ENCODE data around the gene GRAMD4.
"Not testable (repeated sequence)": the region's sequence is repeated elsewhere in the genome, so short reads cannot be mapped to it uniquely, and the experiment has no call there.

GRAMD4 gene

DNA sequence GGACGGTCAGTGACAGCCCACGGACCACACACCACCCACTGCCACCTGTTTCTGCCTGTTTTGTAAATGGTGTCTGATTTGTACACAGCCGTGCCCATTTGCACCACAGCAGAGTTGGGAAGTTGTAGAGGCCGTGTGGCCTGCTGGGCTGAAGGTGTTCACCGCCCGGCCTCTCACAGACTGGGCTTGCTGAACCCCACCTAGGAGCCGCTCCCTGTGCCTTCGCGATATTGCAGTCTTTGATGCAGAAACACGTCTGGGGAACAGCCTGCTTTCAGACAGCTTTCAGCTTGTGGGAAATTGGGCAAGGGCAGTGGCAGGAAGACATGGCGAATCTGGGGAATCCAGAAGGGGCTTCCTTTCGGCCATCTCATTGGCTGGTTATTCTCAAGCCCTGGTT is 9.8 kb upstream of the GRAMD4 start:
- no peak for TF ChIP-seq JUND (IDR thresholded peaks at IDR 0.05; ENCODE audit: low read depth)
- in situ Hi-C loops (cut with HindIII; ENCODE audit: low pct_unique_long_range_greater_than_20kb, low sequenced_read_pairs): no loop called here

DNA sequence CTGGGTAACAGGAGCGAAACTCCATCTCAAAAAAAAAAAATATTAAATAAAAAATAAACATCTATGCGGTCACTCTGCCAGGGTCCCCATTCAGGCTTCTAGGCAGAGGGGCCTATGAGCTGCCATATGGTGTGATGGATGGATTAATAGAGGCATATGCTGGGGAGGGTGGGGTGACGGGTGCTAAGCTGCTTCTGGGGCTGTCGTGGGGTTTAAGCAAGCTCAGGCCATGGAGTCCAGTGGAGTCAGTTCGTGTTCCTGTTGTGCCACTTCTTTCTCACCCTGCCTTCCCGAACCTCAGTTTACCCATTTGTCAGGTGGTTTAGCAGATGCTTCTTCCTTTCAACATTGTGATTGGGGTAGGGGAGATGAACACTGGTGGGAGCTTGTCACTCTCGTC is 9.0 kb upstream of the GRAMD4 start:
- TF ChIP-seq JUND (IDR thresholded peaks at IDR 0.05; ENCODE audit: low read depth): no peak
- in situ Hi-C loops (cut with HindIII; ENCODE audit: low pct_unique_long_range_greater_than_20kb, low sequenced_read_pairs): no loop called here
- DNase-seq (ENCODE audit: low read depth in 1 of 2, low spot score in 1 of 2): no peak

More for the DNA sequence above, 9.8 kb upstream of the GRAMD4 start:
- no peak for DNase-seq (ENCODE audit: low read depth in 1 of 2, low spot score in 1 of 2)

DNA sequence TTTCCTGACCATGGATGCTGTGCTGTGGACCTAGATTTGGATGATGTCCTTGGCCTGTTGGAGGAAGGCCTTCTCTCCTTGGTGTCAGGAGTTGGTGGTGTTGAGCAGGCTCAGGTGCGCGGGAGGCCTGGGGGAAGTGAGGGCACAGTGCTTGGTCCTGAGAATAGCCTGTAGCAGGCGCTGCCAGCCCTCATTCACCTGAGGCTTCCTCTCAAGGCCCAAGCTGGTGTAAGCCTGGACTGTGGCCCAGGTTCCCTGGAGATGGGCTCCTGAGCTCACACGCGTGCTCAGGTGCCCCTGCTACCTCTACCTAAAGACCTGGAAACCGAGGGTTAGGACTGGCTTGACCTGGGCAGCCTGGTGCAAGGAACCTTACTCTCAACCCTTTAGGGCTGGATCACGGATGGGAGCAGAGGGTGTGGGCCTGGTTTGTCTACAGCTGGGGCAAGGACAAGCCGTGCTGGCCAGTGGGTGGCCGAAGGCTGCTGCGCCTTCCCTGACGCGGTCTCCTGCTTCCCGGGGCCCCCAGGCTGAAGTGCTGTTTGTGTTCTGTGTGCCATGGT is 7.8 kb upstream of the GRAMD4 start:
- TF ChIP-seq JUND (IDR thresholded peaks at IDR 0.05; ENCODE audit: low read depth): no peak
- in situ Hi-C loops (cut with HindIII; ENCODE audit: low pct_unique_long_range_greater_than_20kb, low sequenced_read_pairs): no loop called here
- no peak for DNase-seq (ENCODE audit: low read depth in 1 of 2, low spot score in 1 of 2)

- in situ Hi-C loops (cut with HindIII; ENCODE audit: low pct_unique_long_range_greater_than_20kb, low sequenced_read_pairs): no loop called here
- no peak for DNase-seq (ENCODE audit: low read depth in 1 of 2, low spot score in 1 of 2)
- no peak for TF ChIP-seq JUND (IDR thresholded peaks at IDR 0.05; ENCODE audit: low read depth)
Measured at GRCh38 chr22:46612904-46613605, 7.1 kb upstream of the GRAMD4 start.

DNA sequence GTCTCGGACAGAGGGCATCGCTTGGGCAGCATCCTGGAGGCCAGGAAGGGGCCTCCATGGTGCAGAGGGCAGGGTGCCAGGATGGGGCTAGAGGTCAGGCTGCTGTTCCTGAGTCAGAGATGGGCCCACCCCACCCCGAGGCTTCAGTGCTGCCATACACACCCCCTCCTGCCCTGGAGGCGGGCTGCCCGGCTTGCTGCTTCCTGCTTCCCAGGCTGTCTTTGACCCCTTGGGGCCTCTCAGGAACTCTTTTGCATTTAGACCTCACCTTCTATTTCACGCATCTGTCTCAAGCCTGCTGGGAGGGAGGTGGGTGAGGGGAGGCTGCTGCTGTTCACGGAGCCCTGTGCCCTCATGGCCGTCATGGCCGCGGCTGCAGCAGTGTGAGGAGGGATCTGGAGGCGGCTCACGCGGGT is 6.6 kb upstream of the GRAMD4 start:
- in situ Hi-C loops (cut with HindIII; ENCODE audit: low pct_unique_long_range_greater_than_20kb, low sequenced_read_pairs): no loop called here
- no peak for TF ChIP-seq JUND (IDR thresholded peaks at IDR 0.05; ENCODE audit: low read depth)
- DNase-seq (ENCODE audit: low read depth in 1 of 2, low spot score in 1 of 2): no peak

GRCh38 chr22:46614025-46614931 is 5.9 kb upstream of the GRAMD4 start:
- TF ChIP-seq JUND (IDR thresholded peaks at IDR 0.05; ENCODE audit: low read depth): no peak
- in situ Hi-C loops (cut with HindIII; ENCODE audit: low pct_unique_long_range_greater_than_20kb, low sequenced_read_pairs): no loop called here

GRCh38 chr22:46617207-46617985 is 2.8 kb upstream of the GRAMD4 start:
- in situ Hi-C loops (cut with HindIII; ENCODE audit: low pct_unique_long_range_greater_than_20kb, low sequenced_read_pairs): no loop called here
- TF ChIP-seq JUND (IDR thresholded peaks at IDR 0.05; ENCODE audit: low read depth): no peak
- DNase-seq (ENCODE audit: low read depth in 1 of 2, low spot score in 1 of 2): no peak

More at GRCh38 chr22:46614025-46614931, 5.9 kb upstream of the GRAMD4 start:
- no peak for DNase-seq (ENCODE audit: low read depth in 1 of 2, low spot score in 1 of 2)

GRCh38 chr22:46617986-46618647 is 2.1 kb upstream of the GRAMD4 start:
- in situ Hi-C loops (cut with HindIII; ENCODE audit: low pct_unique_long_range_greater_than_20kb, low sequenced_read_pairs): no loop called here
- no peak for TF ChIP-seq JUND (IDR thresholded peaks at IDR 0.05; ENCODE audit: low read depth)
- DNase-seq (ENCODE audit: low read depth in 1 of 2, low spot score in 1 of 2): no peak

DNA sequence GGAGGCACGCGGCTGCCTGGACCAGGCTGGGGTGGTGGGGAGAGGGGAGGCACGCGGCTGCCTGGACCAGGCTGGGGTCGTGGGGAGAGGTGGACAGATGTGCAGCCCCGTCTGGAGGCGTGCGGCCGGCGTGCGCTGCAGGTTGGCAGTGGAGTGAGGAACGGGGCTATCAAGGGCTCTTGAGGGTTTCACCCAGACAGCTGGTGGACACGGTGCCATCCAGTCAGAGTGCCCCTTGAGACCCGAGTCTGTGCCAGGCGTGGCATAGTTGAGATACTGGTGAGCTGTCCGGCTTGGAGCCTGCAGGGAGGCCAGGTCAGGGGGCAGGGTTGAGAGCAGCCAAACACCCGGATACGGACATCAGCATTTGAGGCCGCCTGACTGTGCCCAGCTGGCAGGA is 1.5 kb upstream of the GRAMD4 start:
- TF ChIP-seq JUND (IDR thresholded peaks at IDR 0.05; ENCODE audit: low read depth): no peak
- no peak for DNase-seq (ENCODE audit: low read depth in 1 of 2, low spot score in 1 of 2)
- in situ Hi-C loops (cut with HindIII; ENCODE audit: low pct_unique_long_range_greater_than_20kb, low sequenced_read_pairs): no loop called here

GRCh38 chr22:46619240-46619829 is 851 bp upstream of the GRAMD4 start:
- in situ Hi-C loops (cut with HindIII; ENCODE audit: low pct_unique_long_range_greater_than_20kb, low sequenced_read_pairs): no loop called here
- DNase-seq (ENCODE audit: low read depth in 1 of 2, low spot score in 1 of 2): no peak

DNA sequence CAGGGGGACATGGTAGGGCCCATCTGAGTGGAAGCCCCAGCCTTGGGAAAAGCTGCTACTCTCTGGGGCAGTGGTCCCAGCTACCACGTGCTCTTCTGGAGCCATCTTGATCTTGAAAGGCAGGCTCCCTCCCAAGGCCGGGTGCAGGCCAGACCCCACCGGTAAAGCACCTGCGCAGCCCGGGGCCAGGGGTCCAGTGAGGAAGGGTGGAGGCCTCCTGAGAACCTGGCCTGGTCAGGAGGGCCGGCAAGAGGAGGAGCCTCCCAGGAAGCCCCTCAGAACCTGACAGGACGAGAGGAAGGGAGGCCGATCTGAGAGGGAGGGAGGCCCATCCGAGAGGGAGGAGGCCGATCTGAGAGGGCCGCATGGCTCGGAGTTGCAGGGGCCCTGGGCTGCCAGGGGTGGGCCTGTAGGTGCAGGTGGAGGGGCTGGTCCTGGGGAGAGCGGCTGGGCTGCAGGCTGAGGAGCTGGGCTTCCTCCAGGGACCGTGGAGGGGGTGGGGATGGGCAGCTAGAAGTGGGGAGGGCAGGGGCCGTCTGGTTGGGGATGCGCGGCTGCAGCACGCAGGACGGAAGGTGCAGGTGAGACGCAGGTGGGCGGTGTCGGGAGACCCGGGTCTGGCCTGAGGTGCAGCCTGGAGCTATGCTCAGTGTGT is 529 bp downstream of the GRAMD4 start:
- in situ Hi-C loops (cut with HindIII; ENCODE audit: low pct_unique_long_range_greater_than_20kb, low sequenced_read_pairs): no loop called here
- DNase-seq (ENCODE audit: low read depth in 1 of 2, low spot score in 1 of 2): no peak

More at GRCh38 chr22:46619240-46619829, 851 bp upstream of the GRAMD4 start:
- TF ChIP-seq JUND (IDR thresholded peaks at IDR 0.05; ENCODE audit: low read depth): no peak

DNA sequence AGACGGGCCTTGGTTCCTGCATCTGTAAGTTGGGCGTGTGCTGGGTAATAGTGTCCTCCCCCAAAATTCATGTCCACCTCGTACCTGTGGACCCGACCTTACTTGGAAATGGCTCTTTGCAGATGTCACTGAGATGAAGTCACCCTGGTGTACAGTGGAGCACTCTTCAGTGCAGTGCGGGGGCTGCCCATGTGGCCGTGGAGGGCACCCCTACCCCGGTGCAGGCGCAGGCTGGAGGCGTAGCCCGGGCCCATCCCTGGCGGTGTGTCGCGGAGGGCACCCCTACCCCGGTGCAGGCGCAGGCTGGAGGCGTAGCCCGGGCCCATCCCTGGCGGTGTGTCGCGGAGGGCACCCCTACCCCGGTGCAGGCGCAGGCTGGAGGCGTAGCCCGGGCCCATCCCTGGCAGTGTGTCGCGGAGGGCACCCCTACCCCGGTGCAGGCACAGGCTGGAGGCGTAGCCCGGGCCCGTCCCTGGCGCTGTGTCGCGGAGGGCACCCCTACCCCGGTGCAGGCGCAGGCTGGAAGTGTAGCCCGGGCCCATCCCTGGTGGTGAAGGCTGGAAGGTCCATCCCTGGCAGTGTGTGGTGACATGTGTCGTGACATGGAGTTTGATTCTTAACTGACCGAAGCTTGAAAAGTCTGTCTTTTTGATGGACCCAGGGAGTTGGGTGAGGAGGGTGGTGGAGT is 1.2 kb downstream of the GRAMD4 start:
- in situ Hi-C loops (cut with HindIII; ENCODE audit: low pct_unique_long_range_greater_than_20kb, low sequenced_read_pairs); DNase-seq (ENCODE audit: low read depth in 1 of 2, low spot score in 1 of 2): not testable (repeated sequence)

More for the DNA sequence above, 529 bp downstream of the GRAMD4 start:
- no peak for TF ChIP-seq JUND (IDR thresholded peaks at IDR 0.05; ENCODE audit: low read depth)
